Esophagus squamous epithelium (tissue), 4 donors: ENCODE measurements around the gene ZBTB46.

Experiments used
- POLR2A ChIP-seq, 4 donors: fragments of 450-650 bp; IDR thresholded peaks; one replicate each; pipeline ENCODE4 v1.6.1; 2017; ENCODE audit warnings: antibody characterized with exemption in 4 of 4, mild to moderate bottlenecking in 4 of 4, moderate library complexity in 3 of 4
- TF ChIP-seq, protein P1 (sequence below), 6 experiments: fragments of 450-650 bp in 4 of 6; fragments of 200-600 bp in 2 of 6; sonication (generic) in 2 of 6; IDR thresholded peaks; one replicate each; pipeline ENCODE4 v1.5.1; 2016 to 2019; ENCODE audit warnings: antibody characterized with exemption in 6 of 6, mild to moderate bottlenecking in 4 of 6, moderate library complexity in 4 of 6

DNA sequence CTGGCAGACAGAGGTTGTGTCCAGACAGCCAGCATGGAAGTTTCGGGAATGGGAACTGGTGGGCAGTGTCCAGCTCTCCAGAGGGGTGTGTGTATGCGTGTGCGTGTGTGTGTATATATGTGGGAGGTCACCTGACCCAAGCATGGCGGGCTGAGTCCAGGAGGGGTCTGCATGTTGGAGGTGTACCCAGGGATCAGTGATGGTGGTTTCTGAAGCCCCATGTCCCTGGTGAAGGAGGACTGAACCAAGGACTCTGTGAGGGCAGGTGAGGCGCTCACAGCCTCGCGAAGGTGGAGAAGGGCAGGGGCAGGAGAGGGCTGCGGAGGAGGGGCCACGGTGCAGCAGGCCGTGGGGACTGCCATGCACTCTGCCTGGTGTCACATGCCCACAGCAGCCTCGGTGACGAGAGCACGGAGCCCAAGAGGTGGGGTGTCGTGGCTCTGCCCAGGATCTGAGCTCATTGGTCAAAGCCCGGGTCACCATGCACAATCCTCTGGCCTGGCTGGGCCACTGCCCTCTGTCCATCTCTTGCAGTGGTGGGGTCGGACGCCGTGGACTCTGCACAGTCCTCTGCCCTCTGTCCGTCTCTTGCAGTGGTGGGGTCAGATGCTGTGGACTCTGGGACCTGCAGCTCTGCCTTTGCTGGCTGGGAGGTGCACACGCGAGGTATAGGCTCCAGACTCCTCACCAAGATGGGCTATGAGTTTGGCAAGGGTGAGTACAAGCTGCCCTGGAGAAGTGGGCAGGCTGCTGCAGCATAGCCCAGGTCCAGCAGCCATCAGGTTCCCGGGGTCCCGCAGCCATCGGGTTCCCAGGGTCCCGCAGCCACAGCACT, 96.7 kb downstream of the ZBTB46 start:
- TF ChIP-seq, protein P1, sequence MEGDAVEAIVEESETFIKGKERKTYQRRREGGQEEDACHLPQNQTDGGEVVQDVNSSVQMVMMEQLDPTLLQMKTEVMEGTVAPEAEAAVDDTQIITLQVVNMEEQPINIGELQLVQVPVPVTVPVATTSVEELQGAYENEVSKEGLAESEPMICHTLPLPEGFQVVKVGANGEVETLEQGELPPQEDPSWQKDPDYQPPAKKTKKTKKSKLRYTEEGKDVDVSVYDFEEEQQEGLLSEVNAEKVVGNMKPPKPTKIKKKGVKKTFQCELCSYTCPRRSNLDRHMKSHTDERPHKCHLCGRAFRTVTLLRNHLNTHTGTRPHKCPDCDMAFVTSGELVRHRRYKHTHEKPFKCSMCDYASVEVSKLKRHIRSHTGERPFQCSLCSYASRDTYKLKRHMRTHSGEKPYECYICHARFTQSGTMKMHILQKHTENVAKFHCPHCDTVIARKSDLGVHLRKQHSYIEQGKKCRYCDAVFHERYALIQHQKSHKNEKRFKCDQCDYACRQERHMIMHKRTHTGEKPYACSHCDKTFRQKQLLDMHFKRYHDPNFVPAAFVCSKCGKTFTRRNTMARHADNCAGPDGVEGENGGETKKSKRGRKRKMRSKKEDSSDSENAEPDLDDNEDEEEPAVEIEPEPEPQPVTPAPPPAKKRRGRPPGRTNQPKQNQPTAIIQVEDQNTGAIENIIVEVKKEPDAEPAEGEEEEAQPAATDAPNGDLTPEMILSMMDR (IDR thresholded peaks at IDR 0.05), result no peak
- no peak for TF ChIP-seq POLR2A (IDR thresholded peaks at IDR 0.05)
